GM12891 (cell line): ENCODE results near the gene RSAD1.

Experiments
- POLR2A ChIP-seq: IDR thresholded peaks from 2 replicates; pipeline ENCODE4 v1.6.1; 2011; ENCODE audit warnings: low read depth, low read length, control low read depth
- POLR2AphosphoS5 ChIP-seq: IDR thresholded peaks from 2 replicates; pipeline ENCODE4 v1.6.1; 2011; ENCODE audit warnings: low read depth, low read length, control low read depth
- SPI1 ChIP-seq: IDR thresholded peaks from 2 replicates; pipeline ENCODE4 v1.6.1; 2011; ENCODE audit warnings: low read depth, low read length, control low read depth
- TAF1 ChIP-seq: IDR thresholded peaks from 2 replicates; pipeline ENCODE4 v1.6.1; 2011; ENCODE audit warnings: low read depth, low read length, control low read depth

- TF ChIP-seq SPI1 (no peak), POLR2AphosphoS5 (no peak), POLR2A (no peak), TAF1 (no peak)
These were observed 12.1 kb upstream of the RSAD1 start for GRCh38 chr17:50466371-50467113.
